H9 (cell line): ENCODE measurements around the gene KIF23. TPM values are rescaled to one million over a fixed set of nuclear protein-coding genes. Genes with fewer than 3 reads are reported as not detected.

Experiments
- DNase-seq: peaks from one replicate; pipeline ENCODE4 v3.0.0-alpha.2; 2017
- H2AFZ ChIP-seq: one replicate; pipeline ENCODE4 v1.6.1; 2013; ENCODE audit warnings: mild to moderate bottlenecking, low read length, control low read depth, moderate library complexity
- H2AK5ac ChIP-seq: 2 replicates; pipeline ENCODE4 v1.6.1; 2013; ENCODE audit warnings: low read length, control low read depth, mixed read lengths; ENCODE audit not compliant: insufficient read length
- H2BK120ac ChIP-seq: one replicate; pipeline ENCODE4 v1.6.1; 2013; ENCODE audit warnings: low read depth, mild to moderate bottlenecking, low read length, control low read depth, inconsistent platforms; ENCODE audit not compliant: poor library complexity, severe bottlenecking
- H2BK12ac ChIP-seq: 2 replicates; pipeline ENCODE4 v1.6.1; 2013; ENCODE audit warnings: low read length, control low read depth, mixed read lengths, low read depth; ENCODE audit not compliant: insufficient read length
- H2BK15ac ChIP-seq: 2 replicates; pipeline ENCODE4 v1.6.1; 2013; ENCODE audit warnings: low read depth, low read length, control low read depth
- H2BK20ac ChIP-seq: one replicate; pipeline ENCODE4 v1.6.1; 2013; ENCODE audit warnings: low read depth, mild to moderate bottlenecking, low read length, control low read depth, inconsistent platforms; ENCODE audit not compliant: poor library complexity, severe bottlenecking
- H2BK5ac ChIP-seq: 2 replicates; pipeline ENCODE4 v1.6.1; 2013; ENCODE audit warnings: low read length, control low read depth, mixed read lengths; ENCODE audit not compliant: insufficient read length
- H3K14ac ChIP-seq: 2 replicates; pipeline ENCODE4 v1.6.1; 2013; ENCODE audit warnings: low read length, control low read depth; ENCODE audit not compliant: insufficient read depth
- H3K18ac ChIP-seq: 2 replicates; pipeline ENCODE4 v1.6.1; 2013; ENCODE audit warnings: low read depth, mild to moderate bottlenecking, mixed read lengths, low read length, control low read depth; ENCODE audit not compliant: insufficient read length
- H3K23ac ChIP-seq: 2 replicates; pipeline ENCODE4 v1.6.1; 2013; ENCODE audit warnings: low read length, control low read depth, mixed read lengths, low read depth; ENCODE audit not compliant: insufficient read length
- H3K23me2 ChIP-seq: 2 replicates; pipeline ENCODE4 v1.6.1; 2013; ENCODE audit warnings: low read depth, mild to moderate bottlenecking, mixed read lengths, low read length, control low read depth; ENCODE audit not compliant: insufficient read length, poor library complexity, severe bottlenecking
- H3K27ac ChIP-seq: 2 replicates; pipeline ENCODE4 v1.5.1; 2013; ENCODE audit warnings: low read length, control low read depth, mixed read lengths, low read depth; ENCODE audit not compliant: insufficient read length
- H3K27me3 ChIP-seq: 2 replicates; pipeline ENCODE4 v1.6.1; 2013; ENCODE audit warnings: low read length, control low read depth, inconsistent platforms; ENCODE audit not compliant: insufficient read depth
- H3K4ac ChIP-seq: 2 replicates; pipeline ENCODE4 v1.6.1; 2013; ENCODE audit warnings: low read depth, mild to moderate bottlenecking, control low read depth, inconsistent platforms, low read length, moderate library complexity
- H3K4me1 ChIP-seq: 2 replicates; pipeline ENCODE4 v1.6.1; 2013; ENCODE audit warnings: low read length, control low read depth, inconsistent platforms; ENCODE audit not compliant: insufficient read depth
- H3K4me2 ChIP-seq: 2 replicates; pipeline ENCODE4 v1.6.1; 2013; ENCODE audit warnings: low read length, control low read depth, mixed read lengths; ENCODE audit not compliant: insufficient read length, insufficient read depth
- H3K56ac ChIP-seq: 2 replicates; pipeline ENCODE4 v1.6.1; 2013; ENCODE audit warnings: low read depth, mild to moderate bottlenecking, mixed read lengths, low read length, control low read depth; ENCODE audit not compliant: insufficient read length
- H3K79me1 ChIP-seq: 2 replicates; pipeline ENCODE4 v1.6.1; 2013; ENCODE audit warnings: low read depth, mild to moderate bottlenecking, moderate library complexity, low read length, control low read depth, inconsistent platforms; ENCODE audit not compliant: insufficient read depth, poor library complexity, severe bottlenecking
- H3K79me2 ChIP-seq: 2 replicates; pipeline ENCODE4 v1.6.1; 2013; ENCODE audit warnings: low read length, control low read depth, inconsistent platforms; ENCODE audit not compliant: insufficient read depth
- H3K9ac ChIP-seq: 2 replicates; pipeline ENCODE4 v1.6.1; 2013; ENCODE audit warnings: low read length, control low read depth, mixed read lengths; ENCODE audit not compliant: insufficient read length; ENCODE audit errors: extremely low read depth
- H3K9me3 ChIP-seq: one replicate; pipeline ENCODE4 v1.6.1; 2013; ENCODE audit warnings: low read depth, low read length, inconsistent platforms; ENCODE audit not compliant: control insufficient read depth
- H3T11ph ChIP-seq: one replicate; pipeline ENCODE4 v1.6.1; 2013; ENCODE audit warnings: mild to moderate bottlenecking, low read length, control low read depth, inconsistent platforms
- H4K20me1 ChIP-seq: one replicate; pipeline ENCODE4 v1.6.1; 2013; ENCODE audit not compliant: control insufficient read depth, insufficient read length, insufficient read depth
- H4K5ac ChIP-seq: 2 replicates; pipeline ENCODE4 v1.6.1; 2013; ENCODE audit warnings: low read depth, mild to moderate bottlenecking, mixed read lengths, low read length, control low read depth; ENCODE audit not compliant: insufficient read length
- H4K8ac ChIP-seq: replicated peaks from 2 replicates; pipeline ENCODE4 v1.6.1; 2013; ENCODE audit warnings: low read length, control low read depth, mixed read lengths, low read depth; ENCODE audit not compliant: insufficient read length
- H4K91ac ChIP-seq: 2 replicates; pipeline ENCODE4 v1.6.1; 2013; ENCODE audit warnings: low read depth, mild to moderate bottlenecking, moderate library complexity, mixed read lengths, low read length, control low read depth; ENCODE audit not compliant: insufficient read length
- H3K27ac Mint-ChIP-seq, 3 experiments: 2 replicates in 2 of 3; 3 replicates in 1 of 3; pipeline ENCODE4 v1.8.0; 2020 to 2021; ENCODE audit warnings: mixed read lengths in 3 of 3, mild to moderate bottlenecking in 1 of 3, moderate library complexity in 1 of 3
- H3K27me3 Mint-ChIP-seq: 2 replicates; pipeline ENCODE4 v1.8.0; 2021; ENCODE audit warnings: low read depth, mild to moderate bottlenecking, moderate library complexity, mixed read lengths
- H3K36me3 Mint-ChIP-seq, 3 experiments: 2 replicates in 2 of 3; 3 replicates in 1 of 3; pipeline ENCODE4 v1.8.0; 2020 to 2021; ENCODE audit warnings: low read depth in 3 of 3, mixed read lengths in 3 of 3; ENCODE audit not compliant: insufficient read depth in 1 of 3
- H3K4me1 Mint-ChIP-seq, 2 experiments: 2 replicates each; pipeline ENCODE4 v1.8.0; 2020; ENCODE audit warnings: mixed read lengths in 2 of 2
- H3K4me3 Mint-ChIP-seq, 2 experiments: 2 replicates in 1 of 2; 3 replicates in 1 of 2; pipeline ENCODE4 v1.8.0; 2020 to 2021; ENCODE audit warnings: mild to moderate bottlenecking in 2 of 2, mixed read lengths in 2 of 2, moderate library complexity in 1 of 2
- H3K9me3 Mint-ChIP-seq, 2 experiments: 2 replicates in 1 of 2; 3 replicates in 1 of 2; pipeline ENCODE4 v1.8.0; 2020; ENCODE audit warnings: mild to moderate bottlenecking in 2 of 2, mixed read lengths in 2 of 2, moderate library complexity in 1 of 2
- CTCF ChIP-seq: fragments of 200-600 bp; sonication (generic); conservative IDR thresholded peaks from 3 replicates; pipeline ENCODE4 v1.8.0; 2021; ENCODE audit warnings: antibody characterized with exemption, mild to moderate bottlenecking
- WGBS: extraction: QIAGEN DNeasy Blood & Tissue Kit; methylation state at CpG from one replicate; pipeline ENCODE4 v1.1.7; 2013; ENCODE audit warnings: missing lambda C conversion rate, low lambda C conversion rate, mixed read lengths; ENCODE audit not compliant: insufficient read length; ENCODE audit errors: extremely low coverage; 5-methylcytosine and 5-hydroxymethylcytosine counted together
- total RNA-seq: library from RNA; stranded (reverse); gene quantifications from 2 replicates; pipeline ENCODE4 v1.2.1, GENCODE V29; 2021

The KIF23 gene
- total RNA-seq, 1 experiment from 2014 or later = 55.4 TPM

GRCh38 chr15:69414701-69415167, 585 bp downstream of the KIF23 start:
- H3K56ac ChIP-seq = no peak overlapping the region
- H3K79me2 ChIP-seq = peaks cover 10% of the 10 kb centered on the region; the same call in 1 of the 2 replicates
- peak; percentile 47 for DNase-seq
- H2BK120ac ChIP-seq = no peak overlapping the region
- Mint-ChIP-seq H3K4me3 (peak overlapping the region; percentile 88 to 91), H3K27me3 (no peaks in the 10 kb centered on the region), H3K4me1 (peaks cover 9 to 15% of the 10 kb centered on the region in 2 experiments), H3K27ac (peak overlapping the region; percentile 42 to 83 (median 72); a peak in 5 of 7 replicates), H3K9me3 (no peaks in the 10 kb centered on the region; a peak in 1 of 5 replicates), H3K36me3 (peaks cover 18 to 30% (median 28%) of the 10 kb centered on the region in 3 experiments)
- no peak overlapping the region for H4K5ac ChIP-seq
- H3K23ac ChIP-seq = no peak overlapping the region
- no peak overlapping the region for H4K8ac ChIP-seq
- no peak overlapping the region for H3T11ph ChIP-seq
- H2BK5ac ChIP-seq = no peak overlapping the region
- no peaks in the 10 kb centered on the region for H3K27me3 ChIP-seq
- H3K14ac ChIP-seq = peak overlapping the region; percentile 21
- H3K27ac ChIP-seq = no peak overlapping the region
- H3K23me2 ChIP-seq = no peaks in the 10 kb centered on the region
- no peak overlapping the region for H2AK5ac ChIP-seq
- no peak overlapping the region for H2AFZ ChIP-seq
- H3K4me1 ChIP-seq = no peaks in the 10 kb centered on the region
- H4K91ac ChIP-seq = no peak overlapping the region
- H2BK15ac ChIP-seq = no peak overlapping the region
- H3K79me1 ChIP-seq = peaks cover 3% of the 10 kb centered on the region
- H2BK20ac ChIP-seq = no peak overlapping the region
- no peak for TF ChIP-seq CTCF
- peak overlapping the region; percentile 74 for H3K9ac ChIP-seq
- peak overlapping the region; percentile 46 for H3K4me2 ChIP-seq
- no peak overlapping the region for H3K4ac ChIP-seq
- H3K9me3 ChIP-seq = no peaks in the 10 kb centered on the region
- no CpG with 5 or more reads among the region's 29 CpGs for WGBS
- no peak overlapping the region for H2BK12ac ChIP-seq
- H3K18ac ChIP-seq = peak overlapping the region; percentile 14
- no peaks in the 10 kb centered on the region for H4K20me1 ChIP-seq
